ENCODE data around the gene SURF4. TPM values are rescaled to one million over a fixed set of nuclear protein-coding genes. Genes with fewer than 3 reads are reported as not detected.
A peak's percentile ranks its signal among the peaks of the same experiment; 100 is the strongest.

The SURF4 gene
- total and polyA plus RNA-seq, 2 of the 13 experiments (the other 11 are each of a cell fraction or from before 2014, with no cell fraction given): 220 to 265 TPM

GRCh38 chr9:133386338-133386737, 10.5 kb upstream of the SURF4 start (continued):
- TF ChIP-seq USF2 (IDR thresholded peaks at IDR 0.05; ENCODE audit: low read depth, low read length) (0 out of 2 replicates have a peak, but pooled peaks have one; percentile 11), USF2 (CRISPR knock-in tag; IDR thresholded peaks at IDR 0.05; ENCODE audit: borderline replicate concordance) (peak; percentile 64; the same call in 1 of the 2 replicates), ZNF343 (CRISPR knock-in tag; IDR thresholded peaks at IDR 0.05) (no peak), KLF15 (CRISPR knock-in tag; IDR thresholded peaks at IDR 0.05; ENCODE audit: borderline replicate concordance) (no peak), ZMAT3 (CRISPR knock-in tag; conservative IDR thresholded peaks at IDR 0.05) (no peak), SMAD1 (CRISPR knock-in tag; IDR thresholded peaks at IDR 0.05; ENCODE audit: borderline replicate concordance, low read depth) (no peak), PRDM15 (CRISPR knock-in tag; IDR thresholded peaks at IDR 0.05) (no peak), TAF1 (CRISPR knock-in tag; IDR thresholded peaks at IDR 0.05) (no peak), CTCF (CRISPR knock-in tag; IDR thresholded peaks at IDR 0.05) (no peak), PAF1 (CRISPR knock-in tag; IDR thresholded peaks at IDR 0.05) (no peak), MNT (IDR thresholded peaks at IDR 0.05) (no peak), DNMT3B (CRISPR knock-in tag; conservative IDR thresholded peaks at IDR 0.05) (no peak), RFXAP (CRISPR knock-in tag; IDR thresholded peaks at IDR 0.05; ENCODE audit: borderline replicate concordance) (peak; percentile 26; the same call in 1 of the 2 replicates), POLR2AphosphoS2 (IDR thresholded peaks at IDR 0.05; ENCODE audit: low read depth, low read length) (no peak), POLR2G (IDR thresholded peaks at IDR 0.05; ENCODE audit: low read depth, low read length) (no peak), ZNF660 (CRISPR knock-in tag; IDR thresholded peaks at IDR 0.05; ENCODE audit: borderline replicate concordance, low read depth) (no peak), THRA (CRISPR knock-in tag; IDR thresholded peaks at IDR 0.05; ENCODE audit: borderline replicate concordance) (no peak), MBD4 (IDR thresholded peaks at IDR 0.05; ENCODE audit: borderline replicate concordance, low read length) (no peak), ZNF772 (CRISPR knock-in tag; IDR thresholded peaks at IDR 0.05) (no peak), SP1 (IDR thresholded peaks at IDR 0.05) (no peak), SP1 (CRISPR knock-in tag; IDR thresholded peaks at IDR 0.05) (no peak)
